ENCODE data around the gene TBL1X. TPM values are rescaled to one million over a fixed set of nuclear protein-coding genes. Genes with fewer than 3 reads are reported as not detected.

TBL1X gene
- total and polyA plus RNA-seq, 2 experiments from 2014 or later: 8.7 to 26.9 TPM

DNA sequence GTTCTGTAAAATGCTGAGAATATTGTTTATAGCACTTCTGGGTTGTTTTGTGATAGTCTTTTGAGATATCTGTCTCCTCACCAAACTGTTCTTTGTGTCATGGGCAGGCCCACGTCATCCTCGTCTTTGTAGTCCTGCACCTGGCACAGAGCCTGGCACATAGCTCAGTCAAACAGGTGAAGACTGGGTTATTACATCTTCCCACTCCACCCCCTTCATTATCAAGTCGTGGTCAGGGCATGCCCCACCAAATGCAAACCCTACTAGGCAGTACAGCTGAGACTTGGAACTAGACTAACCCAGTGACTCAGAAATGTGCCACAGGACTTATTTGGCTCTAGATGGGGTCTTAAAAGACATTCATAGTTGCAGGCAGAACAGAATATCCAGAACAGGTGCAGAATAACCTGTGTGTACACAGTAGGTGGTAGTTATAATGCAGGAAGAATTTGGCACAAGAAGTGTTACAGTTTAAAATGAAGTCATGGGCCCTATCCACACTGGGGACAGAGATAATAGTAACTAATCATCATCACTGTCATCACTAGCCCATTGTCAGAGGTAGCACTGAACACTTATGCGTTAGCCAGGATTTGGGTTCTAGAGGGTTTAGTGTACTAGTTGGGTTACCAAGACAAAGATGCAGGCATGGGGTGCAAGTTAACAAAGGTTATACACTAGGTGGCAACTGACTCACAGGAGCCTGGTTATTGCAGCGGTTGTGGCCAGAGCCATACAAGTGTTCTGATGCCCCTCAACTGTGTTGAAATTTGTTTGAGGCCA lies 74.9 kb downstream of the TBL1X start:
- no peak overlapping the region for H3K4me3 ChIP-seq
- H3K4me1 Mint-ChIP-seq: peaks cover 28% of the 10 kb centered on the region
- peaks cover 4% of the 10 kb centered on the region for H3K27me3 Mint-ChIP-seq (ENCODE audit: insufficient read depth, low read depth, poor library complexity)
- H3K4me1 ChIP-seq (ENCODE audit: insufficient read depth): peaks cover 6% of the 10 kb centered on the region
- no peaks in the 10 kb centered on the region for H3K27me3 ChIP-seq (ENCODE audit: insufficient read depth)
- no peak overlapping the region for H3K27ac ChIP-seq (ENCODE audit: low read depth)
- no peak overlapping the region for H2AFZ ChIP-seq
- H3K9me3 Mint-ChIP-seq: no peaks in the 10 kb centered on the region
- no peaks in the 10 kb centered on the region for H3K9me2 ChIP-seq (ENCODE audit: insufficient read depth)
- H3K79me2 ChIP-seq (replicated peaks; ENCODE audit: insufficient read depth): peaks cover 10% of the 10 kb centered on the region; the same call in 1 of the 2 replicates
- no peak for ATAC-seq
- peaks cover 7% of the 10 kb centered on the region; the same call in 2 of the 3 replicates for H3K36me3 Mint-ChIP-seq (ENCODE audit: low read depth)
- no peaks in the 10 kb centered on the region for H3K36me3 ChIP-seq (ENCODE audit: insufficient read depth)
- no peak overlapping the region for H3K4me2 ChIP-seq
- no peak for DNase-seq (ENCODE audit: low spot score)
- no peak overlapping the region for H3K4me3 Mint-ChIP-seq
- no peak for TF ChIP-seq CREB1 (CRISPR knock-in tag; IDR thresholded peaks at IDR 0.05; ENCODE audit: low read depth)
- TF ChIP-seq ZNF331 (CRISPR knock-in tag; IDR thresholded peaks at IDR 0.05; ENCODE audit: low read depth): no peak
- TF ChIP-seq, protein P1, sequence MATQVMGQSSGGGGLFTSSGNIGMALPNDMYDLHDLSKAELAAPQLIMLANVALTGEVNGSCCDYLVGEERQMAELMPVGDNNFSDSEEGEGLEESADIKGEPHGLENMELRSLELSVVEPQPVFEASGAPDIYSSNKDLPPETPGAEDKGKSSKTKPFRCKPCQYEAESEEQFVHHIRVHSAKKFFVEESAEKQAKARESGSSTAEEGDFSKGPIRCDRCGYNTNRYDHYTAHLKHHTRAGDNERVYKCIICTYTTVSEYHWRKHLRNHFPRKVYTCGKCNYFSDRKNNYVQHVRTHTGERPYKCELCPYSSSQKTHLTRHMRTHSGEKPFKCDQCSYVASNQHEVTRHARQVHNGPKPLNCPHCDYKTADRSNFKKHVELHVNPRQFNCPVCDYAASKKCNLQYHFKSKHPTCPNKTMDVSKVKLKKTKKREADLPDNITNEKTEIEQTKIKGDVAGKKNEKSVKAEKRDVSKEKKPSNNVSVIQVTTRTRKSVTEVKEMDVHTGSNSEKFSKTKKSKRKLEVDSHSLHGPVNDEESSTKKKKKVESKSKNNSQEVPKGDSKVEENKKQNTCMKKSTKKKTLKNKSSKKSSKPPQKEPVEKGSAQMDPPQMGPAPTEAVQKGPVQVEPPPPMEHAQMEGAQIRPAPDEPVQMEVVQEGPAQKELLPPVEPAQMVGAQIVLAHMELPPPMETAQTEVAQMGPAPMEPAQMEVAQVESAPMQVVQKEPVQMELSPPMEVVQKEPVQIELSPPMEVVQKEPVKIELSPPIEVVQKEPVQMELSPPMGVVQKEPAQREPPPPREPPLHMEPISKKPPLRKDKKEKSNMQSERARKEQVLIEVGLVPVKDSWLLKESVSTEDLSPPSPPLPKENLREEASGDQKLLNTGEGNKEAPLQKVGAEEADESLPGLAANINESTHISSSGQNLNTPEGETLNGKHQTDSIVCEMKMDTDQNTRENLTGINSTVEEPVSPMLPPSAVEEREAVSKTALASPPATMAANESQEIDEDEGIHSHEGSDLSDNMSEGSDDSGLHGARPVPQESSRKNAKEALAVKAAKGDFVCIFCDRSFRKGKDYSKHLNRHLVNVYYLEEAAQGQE (IDR thresholded peaks at IDR 0.05; ENCODE audit: unreplicated experiment): no peak
- TF ChIP-seq, protein P2, sequence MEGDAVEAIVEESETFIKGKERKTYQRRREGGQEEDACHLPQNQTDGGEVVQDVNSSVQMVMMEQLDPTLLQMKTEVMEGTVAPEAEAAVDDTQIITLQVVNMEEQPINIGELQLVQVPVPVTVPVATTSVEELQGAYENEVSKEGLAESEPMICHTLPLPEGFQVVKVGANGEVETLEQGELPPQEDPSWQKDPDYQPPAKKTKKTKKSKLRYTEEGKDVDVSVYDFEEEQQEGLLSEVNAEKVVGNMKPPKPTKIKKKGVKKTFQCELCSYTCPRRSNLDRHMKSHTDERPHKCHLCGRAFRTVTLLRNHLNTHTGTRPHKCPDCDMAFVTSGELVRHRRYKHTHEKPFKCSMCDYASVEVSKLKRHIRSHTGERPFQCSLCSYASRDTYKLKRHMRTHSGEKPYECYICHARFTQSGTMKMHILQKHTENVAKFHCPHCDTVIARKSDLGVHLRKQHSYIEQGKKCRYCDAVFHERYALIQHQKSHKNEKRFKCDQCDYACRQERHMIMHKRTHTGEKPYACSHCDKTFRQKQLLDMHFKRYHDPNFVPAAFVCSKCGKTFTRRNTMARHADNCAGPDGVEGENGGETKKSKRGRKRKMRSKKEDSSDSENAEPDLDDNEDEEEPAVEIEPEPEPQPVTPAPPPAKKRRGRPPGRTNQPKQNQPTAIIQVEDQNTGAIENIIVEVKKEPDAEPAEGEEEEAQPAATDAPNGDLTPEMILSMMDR (conservative IDR thresholded peaks at IDR 0.05; ENCODE audit: low read depth in 2 of 2): no peak
- no peak for TF ChIP-seq POLR2AphosphoS5 (IDR thresholded peaks at IDR 0.05; ENCODE audit: low read depth)
- no peak for TF ChIP-seq EZH2phosphoT487 (IDR thresholded peaks at IDR 0.05; ENCODE audit: unreplicated experiment)
- TF ChIP-seq JUNB (IDR thresholded peaks at IDR 0.05; ENCODE audit: unreplicated experiment): no peak
- TF ChIP-seq, protein P3, sequence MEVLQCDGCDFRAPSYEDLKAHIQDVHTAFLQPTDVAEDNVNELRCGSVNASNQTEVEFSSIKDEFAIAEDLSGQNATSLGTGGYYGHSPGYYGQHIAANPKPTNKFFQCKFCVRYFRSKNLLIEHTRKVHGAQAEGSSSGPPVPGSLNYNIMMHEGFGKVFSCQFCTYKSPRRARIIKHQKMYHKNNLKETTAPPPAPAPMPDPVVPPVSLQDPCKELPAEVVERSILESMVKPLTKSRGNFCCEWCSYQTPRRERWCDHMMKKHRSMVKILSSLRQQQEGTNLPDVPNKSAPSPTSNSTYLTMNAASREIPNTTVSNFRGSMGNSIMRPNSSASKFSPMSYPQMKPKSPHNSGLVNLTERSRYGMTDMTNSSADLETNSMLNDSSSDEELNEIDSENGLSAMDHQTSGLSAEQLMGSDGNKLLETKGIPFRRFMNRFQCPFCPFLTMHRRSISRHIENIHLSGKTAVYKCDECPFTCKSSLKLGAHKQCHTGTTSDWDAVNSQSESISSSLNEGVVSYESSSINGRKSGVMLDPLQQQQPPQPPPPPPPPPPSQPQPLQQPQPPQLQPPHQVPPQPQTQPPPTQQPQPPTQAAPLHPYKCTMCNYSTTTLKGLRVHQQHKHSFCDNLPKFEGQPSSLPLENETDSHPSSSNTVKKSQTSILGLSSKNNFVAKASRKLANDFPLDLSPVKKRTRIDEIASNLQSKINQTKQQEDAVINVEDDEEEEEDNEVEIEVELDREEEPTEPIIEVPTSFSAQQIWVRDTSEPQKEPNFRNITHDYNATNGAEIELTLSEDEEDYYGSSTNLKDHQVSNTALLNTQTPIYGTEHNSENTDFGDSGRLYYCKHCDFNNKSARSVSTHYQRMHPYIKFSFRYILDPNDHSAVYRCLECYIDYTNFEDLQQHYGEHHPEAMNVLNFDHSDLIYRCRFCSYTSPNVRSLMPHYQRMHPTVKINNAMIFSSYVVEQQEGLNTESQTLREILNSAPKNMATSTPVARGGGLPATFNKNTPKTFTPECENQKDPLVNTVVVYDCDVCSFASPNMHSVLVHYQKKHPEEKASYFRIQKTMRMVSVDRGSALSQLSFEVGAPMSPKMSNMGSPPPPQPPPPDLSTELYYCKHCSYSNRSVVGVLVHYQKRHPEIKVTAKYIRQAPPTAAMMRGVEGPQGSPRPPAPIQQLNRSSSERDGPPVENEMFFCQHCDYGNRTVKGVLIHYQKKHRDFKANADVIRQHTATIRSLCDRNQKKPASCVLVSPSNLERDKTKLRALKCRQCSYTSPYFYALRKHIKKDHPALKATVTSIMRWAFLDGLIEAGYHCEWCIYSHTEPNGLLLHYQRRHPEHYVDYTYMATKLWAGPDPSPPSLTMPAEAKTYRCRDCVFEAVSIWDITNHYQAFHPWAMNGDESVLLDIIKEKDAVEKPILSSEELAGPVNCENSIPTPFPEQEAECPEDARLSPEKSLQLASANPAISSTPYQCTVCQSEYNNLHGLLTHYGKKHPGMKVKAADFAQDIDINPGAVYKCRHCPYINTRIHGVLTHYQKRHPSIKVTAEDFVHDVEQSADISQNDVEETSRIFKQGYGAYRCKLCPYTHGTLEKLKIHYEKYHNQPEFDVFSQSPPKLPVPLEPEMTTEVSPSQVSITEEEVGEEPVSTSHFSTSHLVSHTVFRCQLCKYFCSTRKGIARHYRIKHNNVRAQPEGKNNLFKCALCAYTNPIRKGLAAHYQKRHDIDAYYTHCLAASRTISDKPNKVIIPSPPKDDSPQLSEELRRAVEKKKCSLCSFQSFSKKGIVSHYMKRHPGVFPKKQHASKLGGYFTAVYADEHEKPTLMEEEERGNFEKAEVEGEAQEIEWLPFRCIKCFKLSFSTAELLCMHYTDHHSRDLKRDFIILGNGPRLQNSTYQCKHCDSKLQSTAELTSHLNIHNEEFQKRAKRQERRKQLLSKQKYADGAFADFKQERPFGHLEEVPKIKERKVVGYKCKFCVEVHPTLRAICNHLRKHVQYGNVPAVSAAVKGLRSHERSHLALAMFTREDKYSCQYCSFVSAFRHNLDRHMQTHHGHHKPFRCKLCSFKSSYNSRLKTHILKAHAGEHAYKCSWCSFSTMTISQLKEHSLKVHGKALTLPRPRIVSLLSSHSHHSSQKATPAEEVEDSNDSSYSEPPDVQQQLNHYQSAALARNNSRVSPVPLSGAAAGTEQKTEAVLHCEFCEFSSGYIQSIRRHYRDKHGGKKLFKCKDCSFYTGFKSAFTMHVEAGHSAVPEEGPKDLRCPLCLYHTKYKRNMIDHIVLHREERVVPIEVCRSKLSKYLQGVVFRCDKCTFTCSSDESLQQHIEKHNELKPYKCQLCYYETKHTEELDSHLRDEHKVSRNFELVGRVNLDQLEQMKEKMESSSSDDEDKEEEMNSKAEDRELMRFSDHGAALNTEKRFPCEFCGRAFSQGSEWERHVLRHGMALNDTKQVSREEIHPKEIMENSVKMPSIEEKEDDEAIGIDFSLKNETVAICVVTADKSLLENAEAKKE (CRISPR knock-in tag; IDR thresholded peaks at IDR 0.05): no peak
- TF ChIP-seq, protein P4, sequence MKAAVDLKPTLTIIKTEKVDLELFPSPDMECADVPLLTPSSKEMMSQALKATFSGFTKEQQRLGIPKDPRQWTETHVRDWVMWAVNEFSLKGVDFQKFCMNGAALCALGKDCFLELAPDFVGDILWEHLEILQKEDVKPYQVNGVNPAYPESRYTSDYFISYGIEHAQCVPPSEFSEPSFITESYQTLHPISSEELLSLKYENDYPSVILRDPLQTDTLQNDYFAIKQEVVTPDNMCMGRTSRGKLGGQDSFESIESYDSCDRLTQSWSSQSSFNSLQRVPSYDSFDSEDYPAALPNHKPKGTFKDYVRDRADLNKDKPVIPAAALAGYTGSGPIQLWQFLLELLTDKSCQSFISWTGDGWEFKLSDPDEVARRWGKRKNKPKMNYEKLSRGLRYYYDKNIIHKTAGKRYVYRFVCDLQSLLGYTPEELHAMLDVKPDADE (IDR thresholded peaks at IDR 0.05): no peak
- no peak for TF ChIP-seq NANOG (IDR thresholded peaks at IDR 0.05; ENCODE audit: borderline replicate concordance)
- TF ChIP-seq ZNF114 (CRISPR knock-in tag; IDR thresholded peaks at IDR 0.05): no peak
- TF ChIP-seq EZH2 (IDR thresholded peaks at IDR 0.05; ENCODE audit: low read depth, unreplicated experiment): no peak
- no peak for TF ChIP-seq STAT1 (IDR thresholded peaks at IDR 0.05; ENCODE audit: unreplicated experiment)
- no peaks in the 10 kb centered on the region for H4K20me1 ChIP-seq (replicated peaks; ENCODE audit: insufficient read depth)
- no peaks in the 10 kb centered on the region for H3F3A ChIP-seq (replicated peaks; ENCODE audit: low read depth)
- no peak overlapping the region for H3K27ac Mint-ChIP-seq

All from GM23338 (cell line).